Measurements from ENCODE around the gene DUSP5. TPM values are rescaled to one million over a fixed set of nuclear protein-coding genes. Genes with fewer than 3 reads are reported as not detected.

Gene DUSP5
- total RNA-seq, 1 experiment from 2014 or later, result 30.1 TPM

GRCh38 chr10:110498982-110499795 lies 1.5 kb downstream of the DUSP5 start:
- ChIA-PET POLR2A (interaction anchor here (0.6 to 1.0 kb wide), 3 partner anchors 15 to 30 kb away, joined by 4 to 6 read pairs (median 4); no protein-coding TSS in a partner anchor), CTCF (interaction anchor here (0.6 to 2.1 kb wide), 6 partner anchors 48 to 290 kb away, joined by 3 to 10 read pairs (median 8); no protein-coding TSS in a partner anchor)
- Histone ChIP-seq H3K4me1 (ENCODE audit: control insufficient read depth, insufficient read depth, low read length) (peaks cover 61% of the 10 kb centered on the region), H3K27ac (ENCODE audit: low read length) (peak overlapping the region; percentile 94), H3K27me3 (ENCODE audit: control insufficient read depth, insufficient read depth, low read length) (no peaks in the 10 kb centered on the region), H3K9me3 (ENCODE audit: control insufficient read depth, insufficient read depth, low read depth, low read length) (no peaks in the 10 kb centered on the region), H3K36me3 (ENCODE audit: control insufficient read depth, insufficient read depth, low read length) (peaks cover 4% of the 10 kb centered on the region; the same call in 1 of the 2 replicates), H3K4me3 (ENCODE audit: low read depth in 2 of 2, low read length in 2 of 2) (peak overlapping the region; percentile 87 to 92)
- ATAC-seq, result peak; percentile 20
- intact Hi-C loops (cut with micrococcal nuclease; ENCODE audit: unreplicated experiment) (loop anchor here (5.0 kb wide), 1 partner anchor 102 kb away; no protein-coding TSS in a partner anchor), in situ Hi-C loops (cut with HindIII; ENCODE audit: low pct_unique_long_range_greater_than_20kb, low sequenced_read_pairs) (no loop called here)
- no peak for DNase-seq (ENCODE audit: low read depth, low spot score)
- BruUV-seq (replicated peaks), result no TSS peak
- TF ChIP-seq CTCF (IDR thresholded peaks at IDR 0.05) (peak; percentile 67), SIN3A (IDR thresholded peaks at IDR 0.05; ENCODE audit: borderline replicate concordance, insufficient read depth, low read depth, low read length) (0 out of 2 replicates have a peak, but pooled peaks have one; percentile 13), REST (IDR thresholded peaks at IDR 0.05; ENCODE audit: insufficient read depth in 1 of 2, low read depth in 2 of 2, low read length in 1 of 2) (no peak)

- no peak for DNase-seq (ENCODE audit: low read depth, low spot score)
Observed at GRCh38 chr10:110499796-110500514, 2.2 kb downstream of the DUSP5 start.

More at GRCh38 chr10:110499796-110500514, 2.2 kb downstream of the DUSP5 start:
- no peak for ATAC-seq
- H3K27me3 ChIP-seq (ENCODE audit: control insufficient read depth, insufficient read depth, low read length), result no peaks in the 10 kb centered on the region
- BruUV-seq (replicated peaks), result no TSS peak
- H3K9me3 ChIP-seq (ENCODE audit: control insufficient read depth, insufficient read depth, low read depth, low read length), result no peaks in the 10 kb centered on the region
- TF ChIP-seq REST (IDR thresholded peaks at IDR 0.05; ENCODE audit: insufficient read depth in 1 of 2, low read depth in 2 of 2, low read length in 1 of 2) (no peak), POLR2AphosphoS5 (IDR thresholded peaks at IDR 0.05; ENCODE audit: low read depth, low read length) (no peak), SIN3A (IDR thresholded peaks at IDR 0.05; ENCODE audit: borderline replicate concordance, insufficient read depth, low read depth, low read length) (no peak), TCF7L2 (IDR thresholded peaks at IDR 0.05; ENCODE audit: low read depth, low read length) (no peak), CTCF (IDR thresholded peaks at IDR 0.05) (peak; percentile 26)
- ChIA-PET CTCF (interaction anchor here (0.9 to 2.1 kb wide), 2 partner anchors 46 to 146 kb away, joined by 4 to 10 read pairs; no protein-coding TSS in a partner anchor), POLR2A (no interaction called here)
- in situ Hi-C loops (cut with HindIII; ENCODE audit: low pct_unique_long_range_greater_than_20kb, low sequenced_read_pairs), result no loop called here
- intact Hi-C loops (cut with micrococcal nuclease; ENCODE audit: unreplicated experiment), result loop anchor here (1.0 to 5.0 kb wide), 4 partner anchors 47 to 189 kb away; no protein-coding TSS in a partner anchor
- H3K4me3 ChIP-seq (ENCODE audit: low read depth in 2 of 2, low read length in 2 of 2), result peak overlapping the region; percentile 87 to 92
- peaks cover 64% of the 10 kb centered on the region for H3K4me1 ChIP-seq (ENCODE audit: control insufficient read depth, insufficient read depth, low read length)
- peaks cover 4% of the 10 kb centered on the region; the same call in 1 of the 2 replicates for H3K36me3 ChIP-seq (ENCODE audit: control insufficient read depth, insufficient read depth, low read length)
- H3K27ac ChIP-seq (ENCODE audit: low read length), result peak overlapping the region; percentile 94
